ENCODE results near the gene ZBTB33.

The ZBTB33 gene

GRCh38 chrX:120281761-120282160, 31.1 kb downstream of the ZBTB33 start:
- DNase-seq (ENCODE audit: low spot score) = no peak
- Histone ChIP-seq H3K27ac (no peak overlapping the region), H3K4me3 (no peak overlapping the region)
- no peak for TF ChIP-seq CTCF (IDR thresholded peaks at IDR 0.05)

DNA sequence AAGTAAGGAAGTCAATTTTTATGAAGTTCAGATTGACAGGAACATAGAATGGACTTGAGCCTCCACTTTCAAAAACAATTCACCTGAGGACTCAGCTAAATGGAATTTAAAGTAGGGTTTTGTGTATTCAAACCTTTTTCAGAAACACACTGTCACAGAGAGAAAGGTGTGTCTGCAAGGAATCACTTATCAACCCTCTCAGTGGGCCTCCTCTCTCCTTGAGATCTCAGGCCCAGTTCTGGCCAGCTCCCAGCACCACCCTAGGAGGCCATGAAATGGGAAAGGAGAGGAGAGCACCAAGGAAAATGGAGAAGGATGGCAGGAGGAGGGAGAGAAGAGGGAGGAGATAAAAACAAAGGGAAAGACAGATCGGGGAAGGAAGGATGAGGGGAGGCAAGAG, 32.1 kb downstream of the ZBTB33 start:
- Histone ChIP-seq H3K27ac (no peak overlapping the region), H3K4me3 (no peak overlapping the region)
- no peak for TF ChIP-seq CTCF (IDR thresholded peaks at IDR 0.05)
- no peak for DNase-seq (ENCODE audit: low spot score)

DNA sequence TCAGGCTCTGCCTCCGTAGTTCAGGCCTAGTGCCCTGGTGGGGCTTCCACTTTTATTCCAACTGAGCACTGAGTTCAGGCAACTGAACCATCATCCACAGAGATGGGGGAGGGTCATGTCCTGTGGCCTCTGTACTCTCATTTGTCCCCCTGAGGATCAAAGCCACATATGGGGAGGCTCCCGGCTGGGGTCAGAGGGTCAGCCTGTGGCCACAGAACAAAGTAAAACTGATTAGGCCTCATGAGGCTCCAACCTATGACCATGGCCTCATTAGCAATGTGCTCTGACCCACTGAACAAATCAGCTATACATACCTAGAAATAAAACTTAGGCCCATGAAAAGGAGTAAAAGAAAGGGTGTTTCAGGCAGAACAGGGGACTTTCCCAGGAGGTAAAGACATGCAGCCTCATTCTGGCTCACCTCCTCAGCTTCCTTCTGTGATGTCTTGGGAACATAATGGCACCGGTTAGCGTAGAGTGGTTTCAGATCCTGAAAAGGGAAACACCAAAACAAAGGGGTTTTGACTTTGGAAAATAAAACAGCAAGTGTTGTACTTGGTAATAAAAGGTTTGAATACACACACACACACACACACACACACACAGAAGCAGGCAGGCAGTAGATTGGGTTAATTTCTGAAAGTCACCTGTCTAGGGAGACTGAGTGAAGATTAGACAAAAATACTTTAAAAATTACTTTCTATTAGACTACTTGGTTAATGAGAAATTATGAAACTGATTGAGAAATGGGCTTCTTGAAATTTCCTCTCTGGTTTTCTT, 36.3 kb downstream of the ZBTB33 start:
- Histone ChIP-seq H3K27ac (no peak overlapping the region), H3K4me3 (no peak overlapping the region)
- TF ChIP-seq CTCF (IDR thresholded peaks at IDR 0.05) = no peak
- no peak for DNase-seq (ENCODE audit: low spot score)

GRCh38 chrX:120287513-120288112, 37.0 kb downstream of the ZBTB33 start:
- no peak overlapping the region for H3K4me3 ChIP-seq
- no peak for DNase-seq (ENCODE audit: low spot score)
- no peak overlapping the region for H3K27ac ChIP-seq
- no peak for TF ChIP-seq CTCF (IDR thresholded peaks at IDR 0.05)

DNA sequence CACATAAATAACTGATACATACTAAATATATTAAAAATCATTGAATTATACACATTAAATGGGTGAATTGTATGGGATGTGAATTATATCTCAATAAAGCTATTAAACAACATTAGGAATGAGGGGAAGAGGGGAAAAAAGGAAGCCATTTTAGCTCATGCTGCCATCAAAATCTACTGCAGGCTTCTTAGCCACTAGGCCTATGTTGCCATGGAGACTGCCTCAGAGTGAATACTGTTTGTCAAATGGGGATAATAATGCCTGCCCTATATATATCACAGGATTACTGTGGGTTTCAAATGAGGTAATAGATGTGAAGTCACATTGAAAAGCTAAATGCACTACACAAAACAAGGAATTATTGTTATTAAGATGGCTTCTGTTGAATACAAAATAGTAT, 39.5 kb downstream of the ZBTB33 start:
- Histone ChIP-seq H3K4me3 (no peak overlapping the region), H3K27ac (no peak overlapping the region)
- no peak for TF ChIP-seq CTCF (IDR thresholded peaks at IDR 0.05)
- no peak for DNase-seq (ENCODE audit: low spot score)

- DNase-seq (ENCODE audit: low spot score) = no peak
- Histone ChIP-seq H3K27ac (no peak overlapping the region), H3K4me3 (no peak overlapping the region)
- no peak for TF ChIP-seq CTCF (IDR thresholded peaks at IDR 0.05)
Measured at GRCh38 chrX:120291211-120291610, 40.6 kb downstream of the ZBTB33 start.

- TF ChIP-seq CTCF (IDR thresholded peaks at IDR 0.05) = no peak
- H3K27ac ChIP-seq = no peak overlapping the region
- no peak overlapping the region for H3K4me3 ChIP-seq
- DNase-seq (ENCODE audit: low spot score) = no peak
Measured at GRCh38 chrX:120293015-120293414, 42.4 kb downstream of the ZBTB33 start.

All from coronary artery (tissue), 2 donors.